ENCODE measurements around the gene WRAP73. TPM values are rescaled to one million over a fixed set of nuclear protein-coding genes. Genes with fewer than 3 reads are reported as not detected.
"Not testable (repeated sequence)": the region's sequence is repeated elsewhere in the genome, so short reads cannot be mapped to it uniquely, and the experiment has no call there.

Gene WRAP73
- total and polyA plus RNA-seq, 8 donors: 0.89 to 55.4 (median 12.6) TPM

DNA sequence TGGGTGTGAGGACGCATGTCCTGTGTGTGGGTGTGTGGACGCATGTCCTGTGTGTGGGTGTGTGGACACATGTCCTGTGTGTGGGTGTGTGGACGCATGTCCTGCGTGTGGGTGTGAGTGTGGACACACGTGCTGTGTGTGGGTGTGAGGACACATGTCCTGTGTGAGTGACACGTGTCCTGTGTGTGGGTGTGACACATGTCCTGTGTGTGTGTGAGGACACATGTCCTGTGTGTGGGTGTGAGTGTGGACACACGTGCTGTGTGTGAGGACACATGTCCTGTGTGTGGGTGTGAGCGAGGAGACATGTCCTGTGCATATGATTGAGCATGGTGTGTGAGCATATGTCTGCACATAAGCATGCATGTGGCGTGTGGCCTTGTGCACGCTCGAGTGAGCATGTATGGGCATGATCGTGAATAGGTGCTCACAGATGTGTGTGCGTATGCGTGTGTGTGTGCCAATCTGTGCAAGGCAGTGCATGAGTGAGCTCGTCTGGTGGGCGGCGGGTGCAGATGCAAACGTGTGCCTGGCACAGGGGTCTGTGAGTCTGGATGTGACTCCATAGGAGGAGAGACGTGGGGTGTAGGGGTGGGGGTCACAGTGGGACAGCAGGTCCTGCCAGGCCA, 63.8 kb downstream of the WRAP73 start:
- H3K36me3 ChIP-seq: no peaks in the 10 kb centered on the region
- intact Hi-C loops (cut with DNase I; ENCODE audit: low total_unique reads): no loop called here
- peaks cover 0 to 10% (median 4%) of the 10 kb centered on the region in 4 donors for H3K4me1 ChIP-seq
- TF ChIP-seq, protein P1, sequence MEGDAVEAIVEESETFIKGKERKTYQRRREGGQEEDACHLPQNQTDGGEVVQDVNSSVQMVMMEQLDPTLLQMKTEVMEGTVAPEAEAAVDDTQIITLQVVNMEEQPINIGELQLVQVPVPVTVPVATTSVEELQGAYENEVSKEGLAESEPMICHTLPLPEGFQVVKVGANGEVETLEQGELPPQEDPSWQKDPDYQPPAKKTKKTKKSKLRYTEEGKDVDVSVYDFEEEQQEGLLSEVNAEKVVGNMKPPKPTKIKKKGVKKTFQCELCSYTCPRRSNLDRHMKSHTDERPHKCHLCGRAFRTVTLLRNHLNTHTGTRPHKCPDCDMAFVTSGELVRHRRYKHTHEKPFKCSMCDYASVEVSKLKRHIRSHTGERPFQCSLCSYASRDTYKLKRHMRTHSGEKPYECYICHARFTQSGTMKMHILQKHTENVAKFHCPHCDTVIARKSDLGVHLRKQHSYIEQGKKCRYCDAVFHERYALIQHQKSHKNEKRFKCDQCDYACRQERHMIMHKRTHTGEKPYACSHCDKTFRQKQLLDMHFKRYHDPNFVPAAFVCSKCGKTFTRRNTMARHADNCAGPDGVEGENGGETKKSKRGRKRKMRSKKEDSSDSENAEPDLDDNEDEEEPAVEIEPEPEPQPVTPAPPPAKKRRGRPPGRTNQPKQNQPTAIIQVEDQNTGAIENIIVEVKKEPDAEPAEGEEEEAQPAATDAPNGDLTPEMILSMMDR (IDR thresholded peaks at IDR 0.05): no peak
- TF ChIP-seq EP300 (IDR thresholded peaks at IDR 0.05): no peak
- no peak for TF ChIP-seq POLR2A (IDR thresholded peaks at IDR 0.05)
- TF ChIP-seq POLR2AphosphoS5 (IDR thresholded peaks at IDR 0.05): no peak
- no peak for DNase-seq
- WGBS, 5 donors: 86 to 91% (median 91%) methylated on average over 19 of the region's 19 CpGs
- H3K27me3 ChIP-seq: peaks cover 0 to 25% (median 0%) of the 10 kb centered on the region in 3 donors
- no peaks in the 10 kb centered on the region for H3K9me3 ChIP-seq
- H3K27ac ChIP-seq: no peak overlapping the region
- no peak overlapping the region for H3K4me3 ChIP-seq

DNA sequence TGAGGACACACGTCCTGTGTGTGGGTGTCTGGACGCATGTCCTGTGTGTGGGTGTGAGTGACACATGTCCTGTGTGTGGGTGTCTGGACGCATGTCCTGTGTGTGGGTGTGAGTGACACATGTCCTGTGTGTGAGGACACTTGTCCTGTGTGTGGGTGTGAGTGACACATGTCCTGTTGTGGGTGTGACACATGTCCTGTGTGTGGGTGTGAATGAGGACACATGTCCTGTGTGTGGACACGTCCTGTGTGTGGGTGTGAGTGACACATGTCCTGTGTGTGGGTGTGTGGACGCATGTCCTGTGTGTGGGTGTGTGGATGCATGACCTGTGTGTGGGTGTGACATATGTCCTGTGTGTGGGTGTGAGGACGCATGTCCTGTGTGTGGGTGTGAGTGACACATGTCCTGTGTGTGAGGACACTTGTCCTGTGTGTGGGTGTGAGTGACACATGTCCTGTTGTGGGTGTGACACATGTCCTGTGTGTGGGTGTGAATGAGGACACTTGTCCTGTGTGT, 64.5 kb downstream of the WRAP73 start:
- H3K36me3 ChIP-seq; H3K4me3 ChIP-seq; H3K9me3 ChIP-seq; H3K4me1 ChIP-seq; intact Hi-C loops (cut with DNase I; ENCODE audit: low total_unique reads); DNase-seq; H3K27ac ChIP-seq: not testable (repeated sequence)
- 65 to 71% (median 69%) methylated on average over 6 of the region's 6 CpGs for WGBS, 5 donors
- H3K27me3 ChIP-seq: peaks cover 0 to 25% (median 0%) of the 10 kb centered on the region in 3 donors

DNA sequence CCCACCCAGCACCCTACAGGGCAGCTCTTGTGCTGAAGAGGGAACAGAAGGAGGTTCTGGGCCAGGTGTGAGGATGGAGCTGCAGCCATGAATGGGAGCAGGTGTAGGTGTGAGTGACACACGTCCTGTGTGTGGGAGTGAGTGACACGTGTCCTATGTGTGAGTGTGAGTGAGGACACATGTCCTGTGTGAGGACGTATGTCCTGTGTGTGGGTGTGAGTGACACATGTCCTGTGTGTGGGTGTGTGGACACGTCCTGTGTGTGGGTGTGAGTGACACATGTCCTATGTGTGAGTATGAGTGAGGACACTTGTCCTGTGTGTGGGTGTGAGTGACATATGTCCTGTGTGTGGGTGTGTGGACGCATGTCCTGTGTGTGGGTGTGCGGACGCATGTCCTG, 65.0 kb downstream of the WRAP73 start:
- intact Hi-C loops (cut with DNase I; ENCODE audit: low total_unique reads): no loop called here
- TF ChIP-seq, protein P1 (IDR thresholded peaks at IDR 0.05): no peak
- TF ChIP-seq EP300 (IDR thresholded peaks at IDR 0.05): no peak
- no peak for TF ChIP-seq POLR2AphosphoS5 (IDR thresholded peaks at IDR 0.05)
- no peak for TF ChIP-seq POLR2A (IDR thresholded peaks at IDR 0.05)
- peaks cover 0 to under 1% (median 0%) of the 10 kb centered on the region in 4 donors for H3K4me1 ChIP-seq
- H3K27me3 ChIP-seq: peaks cover 0 to 27% (median 0%) of the 10 kb centered on the region in 3 donors
- 74 to 85% (median 82%) methylated on average over 7 of the region's 7 CpGs for WGBS, 5 donors
- H3K27ac ChIP-seq: no peak overlapping the region
- DNase-seq: no peak
- no peaks in the 10 kb centered on the region for H3K36me3 ChIP-seq
- H3K4me3 ChIP-seq: no peak overlapping the region
- no peaks in the 10 kb centered on the region for H3K9me3 ChIP-seq

DNA sequence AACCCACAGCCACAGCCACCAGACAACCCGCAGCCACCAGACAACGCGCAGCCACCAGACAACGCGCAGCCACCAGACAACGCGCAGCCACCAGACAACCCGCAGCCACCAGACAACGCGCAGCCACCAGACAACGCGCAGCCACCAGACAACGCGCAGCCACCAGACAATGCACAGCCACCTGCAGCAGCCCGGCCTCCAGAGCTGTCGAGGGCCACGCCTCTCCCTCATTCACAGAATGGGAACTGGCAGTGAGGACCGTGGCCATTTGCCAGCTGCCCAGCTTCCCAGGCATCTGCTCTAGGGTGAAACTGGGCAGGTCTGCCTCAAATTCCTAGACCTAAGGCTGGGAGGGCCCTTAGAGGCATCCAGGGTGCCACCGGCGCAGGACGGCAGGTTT, 66.2 kb downstream of the WRAP73 start:
- DNase-seq; H3K36me3 ChIP-seq; intact Hi-C loops (cut with DNase I; ENCODE audit: low total_unique reads); H3K4me3 ChIP-seq; H3K9me3 ChIP-seq; H3K27ac ChIP-seq; H3K4me1 ChIP-seq: not testable (repeated sequence)
- 67 to 100% (median 78%) methylated on average over 5 to 20 of the region's 21 CpGs for WGBS, 5 donors
- peaks cover 0 to 36% (median 0%) of the 10 kb centered on the region in 3 donors for H3K27me3 ChIP-seq

DNA sequence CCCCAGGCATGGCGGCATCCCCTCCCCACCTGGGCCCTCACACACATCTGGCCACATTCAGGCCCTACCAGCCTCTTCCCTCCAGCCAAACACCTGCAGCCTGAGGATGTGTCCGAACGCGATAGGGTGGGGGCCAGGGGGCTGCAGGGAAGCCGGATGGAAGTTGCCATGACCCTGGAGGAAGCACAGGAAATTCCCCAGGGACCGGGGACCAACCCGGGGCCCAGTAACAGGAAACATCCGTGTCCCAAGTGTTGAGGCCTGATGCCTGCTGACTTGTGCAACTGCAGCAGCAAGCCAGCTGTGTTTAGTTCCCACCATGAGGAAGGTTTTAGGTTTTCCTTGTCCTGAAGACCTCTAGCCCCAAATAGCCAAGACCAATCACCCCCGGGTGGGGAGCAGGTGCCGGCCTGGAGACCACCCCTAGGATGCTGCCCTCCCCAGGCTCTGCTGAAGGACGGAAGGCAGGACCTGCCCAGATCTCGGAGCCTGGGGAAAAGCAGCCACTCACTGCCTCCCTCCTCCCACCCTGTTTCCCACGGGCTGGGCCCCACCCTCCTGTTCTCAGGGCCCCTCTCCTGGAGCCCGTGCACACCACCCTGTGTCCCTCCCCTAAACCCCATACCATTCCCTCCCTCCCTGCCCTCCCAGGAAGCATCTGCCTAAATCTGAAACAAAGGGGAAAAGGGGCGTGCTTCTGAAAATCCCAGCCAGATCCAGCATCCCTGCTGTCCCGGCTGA, 68.4 kb downstream of the WRAP73 start:
- Histone ChIP-seq H3K36me3 (no peaks in the 10 kb centered on the region), H3K27ac (no peak overlapping the region), H3K9me3 (no peaks in the 10 kb centered on the region), H3K4me1 (no peaks in the 10 kb centered on the region), H3K27me3 (peaks cover 0 to 42% (median 0%) of the 10 kb centered on the region in 3 donors), H3K4me3 (no peak overlapping the region)
- TF ChIP-seq POLR2AphosphoS5 (IDR thresholded peaks at IDR 0.05): no peak
- no peak for TF ChIP-seq POLR2A (IDR thresholded peaks at IDR 0.05)
- intact Hi-C loops (cut with DNase I; ENCODE audit: low total_unique reads): no loop called here
- peak in 1 of 2 donors; percentile 36 for DNase-seq
- 55 to 67% (median 61%) methylated on average over 11 to 16 of the region's 16 CpGs for WGBS, 5 donors

Other genes starting within 250 kb of the WRAP73 start
- gene ARHGEF16, start 195.4 kb downstream of the WRAP73 start, total RNA-seq: 100 to 1,000 TPM in 2 of 5 donors, 10 to 100 TPM in 3; 16.9 to 149 (median 51.0) TPM
- 10 to 100 TPM; 14.6 to 28.4 (median 23.1) TPM for gene ARHGEF16, start 195.4 kb downstream of the WRAP73 start, polyA plus RNA-seq
- 10 to 100 TPM; 14.3 to 57.2 (median 41.1) TPM for gene MEGF6, start 38.6 kb downstream of the WRAP73 start, total RNA-seq
- 10 to 100 TPM in 2 of 3 donors, 1 to 10 TPM in 1; 2.6 to 18.6 (median 11.3) TPM for gene MEGF6, start 38.6 kb downstream of the WRAP73 start, polyA plus RNA-seq
- gene TPRG1L, start 25.1 kb downstream of the WRAP73 start, total RNA-seq: 10 to 100 TPM; 21.6 to 43.3 (median 30.3) TPM
- 10 to 100 TPM; 29.7 to 60.0 (median 33.7) TPM for gene TPRG1L, start 25.1 kb downstream of the WRAP73 start, polyA plus RNA-seq
- gene TP73, start 2.4 kb upstream of the WRAP73 start, total RNA-seq: 1 to 10 TPM in 1 of 5 donors, under 1 TPM in 1, not detected in 3; 0.43 to 9.8 TPM
- gene TP73, start 2.4 kb upstream of the WRAP73 start, polyA plus RNA-seq: 1 to 10 TPM in 1 of 3 donors, under 1 TPM in 1, not detected in 1; 0.25 to 2.4 TPM
- not detected for gene CCDC27, start 102.3 kb upstream of the WRAP73 start, total RNA-seq
- not detected for gene CCDC27, start 102.3 kb upstream of the WRAP73 start, polyA plus RNA-seq
- gene SMIM1, start 122.6 kb upstream of the WRAP73 start, total RNA-seq: not detected
- 10 to 100 TPM in 2 of 3 donors, 1 to 10 TPM in 1; 7.3 to 26.5 (median 12.5) TPM for gene SMIM1, start 122.6 kb upstream of the WRAP73 start, polyA plus RNA-seq
- gene LRRC47, start 146.4 kb upstream of the WRAP73 start, total RNA-seq: 100 to 1,000 TPM in 1 of 5 donors, 10 to 100 TPM in 4; 19.8 to 212 (median 49.0) TPM
- 10 to 100 TPM; 12.0 to 22.9 (median 18.5) TPM for gene LRRC47, start 146.4 kb upstream of the WRAP73 start, polyA plus RNA-seq
- gene CEP104, start 207.1 kb upstream of the WRAP73 start, total RNA-seq: 100 to 1,000 TPM in 1 of 5 donors, 10 to 100 TPM in 4; 26.6 to 128 (median 35.5) TPM
- gene CEP104, start 207.1 kb upstream of the WRAP73 start, polyA plus RNA-seq: 10 to 100 TPM in 1 of 3 donors, 1 to 10 TPM in 2; 7.0 to 11.7 (median 9.6) TPM
- gene DFFB, start 207.4 kb upstream of the WRAP73 start, total RNA-seq: 1 to 10 TPM; 1.2 to 9.3 (median 5.0) TPM
- gene DFFB, start 207.4 kb upstream of the WRAP73 start, polyA plus RNA-seq: 1 to 10 TPM; 3.7 to 5.2 (median 4.6) TPM

Data from stomach (tissue), 9 donors.